ENCODE measurements around the gene TGDS. TPM values are rescaled to one million over a fixed set of nuclear protein-coding genes. Genes with fewer than 3 reads are reported as not detected.

The TGDS gene
- total RNA-seq, 1 donor from 2014 or later = 11.5 TPM

Other genes with a start within 250 kb of the TGDS start
- 0.42 TPM for gene DCT, start 116.5 kb downstream of the TGDS start, total RNA-seq
- 5.1 TPM for gene GPR180, start 5.7 kb upstream of the TGDS start, total RNA-seq
- gene SOX21, start 116.4 kb upstream of the TGDS start, total RNA-seq = not detected

Measured in ureter (tissue), 1 donor.